Naive thymus-derived CD8-positive, alpha-beta T cell (primary cell): ENCODE measurements around the gene PDZK1. TPM values are rescaled to one million over a fixed set of nuclear protein-coding genes. Genes with fewer than 3 reads are reported as not detected.
"Not testable (repeated sequence)": the region's sequence is repeated elsewhere in the genome, so short reads cannot be mapped to it uniquely, and the experiment has no call there.

ENCODE experiments used
- ATAC-seq, 2 donors: fragments of 150-1000 bp; cut with Tn5 transposase in 1 of 2; sonication (Bioruptor Pico), chemical (Tn5 transposase) in 1 of 2; 1 replicate in 1 of 2; 2 replicates in 1 of 2; pipeline ENCODE4 v1.10.0; 2021; ENCODE audit warnings: mild to moderate bottlenecking in 2 of 2, moderate library complexity in 2 of 2
- POLR2A ChIA-PET: fragments of 350-600 bp; sonication (Branson Sonifier 250); formaldehyde crosslinking; loops from one replicate; lab custom pipeline; 2021; ENCODE audit warnings: antibody characterized with exemption; lab: Charles Lee
- DNase-seq, 10 donors: peaks; one replicate each; pipeline versions ENCODE4 v3.0.0 to v3.0.0-alpha.2; 2020 to 2022
- H3K27ac Mint-ChIP-seq, 10 donors: one replicate each; pipeline ENCODE4 v1.8.0; 2020 to 2022; ENCODE audit warnings: mild to moderate bottlenecking in 10 of 10, mixed read lengths in 10 of 10, moderate library complexity in 4 of 10, inconsistent platforms in 1 of 10
- H3K27me3 Mint-ChIP-seq, 5 donors: one replicate each; pipeline ENCODE4 v1.8.0; 2021 to 2022; ENCODE audit warnings: mixed read lengths in 5 of 5
- H3K36me3 Mint-ChIP-seq, 3 donors: one replicate each; pipeline ENCODE4 v1.8.0; 2020 to 2022; ENCODE audit warnings: mixed read lengths in 3 of 3, mild to moderate bottlenecking in 2 of 3, inconsistent platforms in 1 of 3
- H3K4me1 Mint-ChIP-seq, 4 donors: one replicate each; pipeline ENCODE4 v1.8.0; 2021 to 2022; ENCODE audit warnings: mixed read lengths in 4 of 4
- H3K4me3 Mint-ChIP-seq, 10 donors: one replicate each; pipeline ENCODE4 v1.8.0; 2020 to 2022; ENCODE audit warnings: mild to moderate bottlenecking in 10 of 10, mixed read lengths in 10 of 10, moderate library complexity in 6 of 10, inconsistent platforms in 1 of 10
- H3K9me3 Mint-ChIP-seq, 9 donors: one replicate each; pipeline ENCODE4 v1.8.0; 2020 to 2022; ENCODE audit warnings: mixed read lengths in 9 of 9, mild to moderate bottlenecking in 3 of 9, inconsistent platforms in 1 of 9, moderate library complexity in 1 of 9
- polyA plus RNA-seq, 3 donors: library from polyadenylated mRNA; unstranded; fragments of 300-500 nt; fragmentation: Illumina TruSeq; gene quantifications; one replicate each; pipeline ENCODE4 v1.2.3, GENCODE V29; 2021
- total RNA-seq, 8 experiments: library from RNA in 2 of 8; stranded (reverse) in 2 of 8; gene quantifications; one replicate each; pipeline ENCODE4 v1.2.3 and lab custom pipeline; 2021 to 2026

Gene PDZK1
- total and polyA plus RNA-seq, 5 experiments from 2014 or later: 0.24 to 0.43 TPM; not detected in 3

DNA sequence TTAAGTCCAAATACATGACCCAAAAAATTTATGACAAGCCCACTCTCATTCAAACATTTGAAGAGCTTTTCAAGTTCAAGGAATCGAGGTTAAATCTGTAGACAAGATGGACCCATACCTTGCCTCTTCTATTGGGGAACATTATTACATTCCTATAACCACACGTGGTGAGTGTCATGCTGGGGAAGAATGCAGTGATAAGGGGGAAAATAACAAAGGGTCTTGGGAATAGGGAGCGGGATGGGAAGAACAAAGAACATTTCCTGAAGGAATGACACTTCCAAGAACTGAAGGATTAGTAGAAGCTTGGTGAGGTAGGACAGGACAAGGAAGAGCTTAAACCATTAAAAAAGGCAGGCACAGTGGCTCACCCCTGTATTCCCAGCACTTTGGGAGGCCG is 18.8 kb downstream of the PDZK1 start:
- Mint-ChIP-seq H3K4me1 (peaks cover 10 to 38% (median 28%) of the 10 kb centered on the region in 4 donors), H3K36me3 (peaks cover 0 to 3% (median 2%) of the 10 kb centered on the region in 3 donors), H3K27ac (peak overlapping the region in 4 of 10 donors; percentile 22 to 81 (median 62)), H3K4me3 (peak overlapping the region in 2 of 10 donors; percentile 18 to 58), H3K27me3 (no peaks in the 10 kb centered on the region), H3K9me3 (no peaks in the 10 kb centered on the region)
- POLR2A ChIA-PET: no interaction called here
- DNase-seq (no peak), ATAC-seq (no peak)

DNA sequence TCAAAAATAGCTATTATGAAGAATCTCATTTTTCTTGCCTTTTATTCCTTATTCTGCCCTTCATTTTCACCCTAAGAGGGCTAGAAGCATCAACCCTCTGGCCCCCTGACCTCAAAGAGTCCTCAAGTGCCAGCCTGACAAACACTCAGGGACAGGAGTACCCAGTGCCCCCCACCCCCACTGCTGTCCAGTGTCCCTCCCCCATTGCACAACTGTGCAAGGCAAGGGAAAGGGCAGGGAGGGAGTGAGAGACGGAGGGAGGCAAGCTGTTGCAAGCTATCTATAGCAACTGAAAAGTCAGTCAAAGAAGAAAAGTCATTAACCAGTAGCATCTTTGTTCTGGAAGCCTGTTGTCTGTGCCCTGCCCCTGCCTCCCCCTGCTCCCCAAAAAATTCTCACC is 21.1 kb downstream of the PDZK1 start:
- H3K4me3 Mint-ChIP-seq, H3K27me3 Mint-ChIP-seq, DNase-seq, H3K9me3 Mint-ChIP-seq, ATAC-seq, H3K36me3 Mint-ChIP-seq, POLR2A ChIA-PET, H3K27ac Mint-ChIP-seq: not testable (repeated sequence)
- H3K4me1 Mint-ChIP-seq: peaks cover 10 to 29% (median 22%) of the 10 kb centered on the region in 4 donors

- H3K27me3 Mint-ChIP-seq, H3K36me3 Mint-ChIP-seq, H3K27ac Mint-ChIP-seq, POLR2A ChIA-PET, ATAC-seq, H3K9me3 Mint-ChIP-seq, H3K4me3 Mint-ChIP-seq, DNase-seq: not testable (repeated sequence)
- peaks cover 6 to 17% (median 11%) of the 10 kb centered on the region in 4 donors for H3K4me1 Mint-ChIP-seq
These were observed 22.3 kb downstream of the PDZK1 start for GRCh38 chr1:145684858-145685257.

DNA sequence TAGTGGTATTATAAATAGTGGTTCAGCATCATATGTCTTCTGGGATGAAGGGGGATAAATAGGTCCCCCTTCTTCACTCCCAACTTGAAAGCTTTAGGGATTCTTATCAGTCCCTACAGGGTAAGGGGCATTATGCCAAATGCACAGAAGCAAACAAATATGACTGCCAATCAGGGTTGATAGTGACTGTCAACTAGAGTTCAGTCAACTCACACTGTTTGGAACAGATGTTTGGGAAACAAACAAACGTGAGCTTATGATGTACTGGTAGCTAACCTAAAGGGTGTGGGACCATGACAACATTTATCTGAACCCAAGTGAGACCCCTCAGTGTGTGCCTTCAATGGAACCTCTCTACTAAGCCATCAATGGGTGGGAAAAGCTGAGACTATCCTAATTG is 34.0 kb downstream of the PDZK1 start:
- ATAC-seq, H3K27me3 Mint-ChIP-seq, H3K27ac Mint-ChIP-seq, DNase-seq, H3K9me3 Mint-ChIP-seq, H3K4me3 Mint-ChIP-seq, POLR2A ChIA-PET: not testable (repeated sequence)
- Mint-ChIP-seq H3K36me3 (peaks cover 0 to 13% (median 6%) of the 10 kb centered on the region in 3 donors), H3K4me1 (peaks cover 2 to 19% (median 8%) of the 10 kb centered on the region in 4 donors)

- not testable (repeated sequence) for H3K27ac Mint-ChIP-seq, ATAC-seq
These were observed 36.0 kb downstream of the PDZK1 start for GRCh38 chr1:145670995-145671745.

DNA sequence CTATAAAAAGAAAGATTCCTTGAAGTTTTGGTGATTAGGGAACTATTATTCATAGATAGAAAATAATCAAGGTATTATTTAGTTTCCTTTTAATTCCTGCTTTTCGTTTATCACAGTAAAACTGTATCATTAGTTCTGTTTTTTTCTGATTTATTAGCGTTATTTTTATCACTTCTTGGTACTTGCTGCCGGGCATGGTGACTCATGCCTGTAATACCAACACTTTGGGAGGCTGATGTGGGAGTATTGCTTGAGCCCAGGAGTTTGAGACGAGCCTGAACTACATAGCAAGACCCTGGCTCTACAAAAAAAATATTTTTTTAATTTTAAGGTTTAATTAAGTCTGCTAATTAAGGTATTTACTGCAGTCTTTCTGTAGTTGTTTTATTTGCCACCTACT is 42.2 kb downstream of the PDZK1 start:
- DNase-seq, H3K4me3 Mint-ChIP-seq, ATAC-seq, H3K27ac Mint-ChIP-seq, H3K9me3 Mint-ChIP-seq, H3K27me3 Mint-ChIP-seq, H3K4me1 Mint-ChIP-seq, POLR2A ChIA-PET: not testable (repeated sequence)
- H3K36me3 Mint-ChIP-seq: peaks cover 0 to 22% (median 15%) of the 10 kb centered on the region in 3 donors

More at GRCh38 chr1:145670995-145671745, 36.0 kb downstream of the PDZK1 start:
- H3K36me3 Mint-ChIP-seq: peaks cover 0 to 25% (median 14%) of the 10 kb centered on the region in 3 donors
- H3K9me3 Mint-ChIP-seq, H3K27me3 Mint-ChIP-seq, H3K4me3 Mint-ChIP-seq, DNase-seq, POLR2A ChIA-PET: not testable (repeated sequence)
- peaks cover 2 to 19% (median 9%) of the 10 kb centered on the region in 4 donors for H3K4me1 Mint-ChIP-seq

GRCh38 chr1:145662502-145662901 is 44.7 kb downstream of the PDZK1 start:
- DNase-seq, ATAC-seq, H3K27ac Mint-ChIP-seq, H3K4me3 Mint-ChIP-seq, H3K27me3 Mint-ChIP-seq, H3K4me1 Mint-ChIP-seq, POLR2A ChIA-PET, H3K9me3 Mint-ChIP-seq: not testable (repeated sequence)
- H3K36me3 Mint-ChIP-seq: peaks cover 0 to 25% (median 16%) of the 10 kb centered on the region in 3 donors

DNA sequence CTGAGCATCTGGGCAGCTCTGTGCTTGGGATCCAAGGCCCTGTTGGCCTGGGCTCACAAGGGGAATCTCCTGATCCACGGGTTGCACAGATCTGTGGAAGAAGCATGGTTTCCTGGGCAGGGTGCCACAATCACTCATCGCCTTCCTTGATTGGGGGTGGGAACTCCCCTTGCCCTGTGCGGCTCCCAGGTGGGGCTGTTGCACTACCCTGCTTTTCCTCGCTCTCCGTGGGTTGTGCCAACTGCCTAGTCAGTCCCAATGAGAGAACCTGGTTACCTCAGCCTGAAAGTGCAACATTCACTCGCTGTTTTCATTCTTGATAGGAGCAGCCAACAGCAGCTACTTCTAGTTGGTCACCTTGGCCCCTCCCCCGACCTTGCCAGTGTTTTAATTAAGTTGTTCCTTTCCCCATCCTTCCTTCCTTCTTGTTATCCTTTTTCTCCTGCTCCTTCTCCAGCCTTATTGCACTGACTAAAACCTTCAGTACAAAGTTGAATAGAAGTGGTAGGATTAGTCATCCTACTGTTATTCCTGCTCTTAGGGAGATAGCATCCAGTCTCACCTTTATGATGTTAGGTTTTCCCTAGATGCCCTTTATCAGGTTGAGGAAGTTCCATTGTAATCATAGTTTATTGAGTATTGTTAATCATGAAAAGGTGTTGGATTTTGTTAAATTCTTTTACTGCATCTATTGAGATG is 50.8 kb downstream of the PDZK1 start:
- POLR2A ChIA-PET, H3K4me1 Mint-ChIP-seq, H3K9me3 Mint-ChIP-seq, H3K4me3 Mint-ChIP-seq, DNase-seq, ATAC-seq, H3K27me3 Mint-ChIP-seq: not testable (repeated sequence)
- Mint-ChIP-seq H3K27ac (peak overlapping the region in 1 of 10 donors; percentile 57), H3K36me3 (peaks cover 0 to 36% (median 9%) of the 10 kb centered on the region in 3 donors)

- ATAC-seq, H3K4me3 Mint-ChIP-seq, H3K27me3 Mint-ChIP-seq, POLR2A ChIA-PET, H3K4me1 Mint-ChIP-seq, DNase-seq, H3K9me3 Mint-ChIP-seq, H3K27ac Mint-ChIP-seq: not testable (repeated sequence)
- peaks cover 0 to 20% (median 2%) of the 10 kb centered on the region in 3 donors for H3K36me3 Mint-ChIP-seq
These were observed 63.2 kb downstream of the PDZK1 start for GRCh38 chr1:145643990-145644389.

DNA sequence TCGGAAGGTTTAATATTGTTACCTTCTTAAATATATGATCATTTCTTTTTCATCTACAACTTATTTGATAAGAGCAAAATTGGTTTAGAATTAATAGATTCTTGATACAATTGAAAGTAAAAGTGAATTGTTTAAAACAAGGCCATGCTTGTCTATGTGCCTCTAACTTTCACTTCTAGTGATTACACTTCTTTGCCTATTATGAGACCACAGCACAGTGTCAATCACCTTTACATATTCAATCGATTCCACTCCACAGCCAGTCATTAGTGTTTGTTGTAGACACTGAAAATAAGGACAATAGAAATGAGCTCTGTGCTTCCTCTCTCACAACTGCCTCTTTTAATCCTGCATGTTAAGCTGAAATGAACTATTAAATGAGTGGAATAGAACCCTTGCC is 65.3 kb downstream of the PDZK1 start:
- H3K27ac Mint-ChIP-seq, H3K27me3 Mint-ChIP-seq, ATAC-seq, H3K4me1 Mint-ChIP-seq, H3K9me3 Mint-ChIP-seq, H3K4me3 Mint-ChIP-seq, POLR2A ChIA-PET, DNase-seq: not testable (repeated sequence)
- peaks cover 0 to 13% (median 2%) of the 10 kb centered on the region in 3 donors for H3K36me3 Mint-ChIP-seq

DNA sequence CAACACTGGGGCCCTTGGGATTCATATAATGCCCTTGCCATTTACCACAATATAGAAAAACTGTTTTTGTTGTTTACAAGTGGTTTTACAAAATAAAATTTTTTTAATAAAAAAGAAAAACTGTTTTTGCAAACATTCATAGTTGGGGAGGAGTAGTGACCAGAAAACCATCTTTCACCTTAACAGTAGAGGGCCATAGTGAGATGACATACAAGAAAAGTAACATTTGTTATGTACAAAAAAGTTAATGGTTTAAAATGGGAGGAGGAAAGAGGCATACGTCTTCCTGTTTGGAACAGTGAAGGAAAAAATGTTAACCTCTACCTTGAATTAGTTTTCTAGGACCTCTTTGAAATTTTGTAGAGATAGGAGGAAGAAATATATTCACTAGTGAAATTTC is 70.9 kb downstream of the PDZK1 start:
- H3K36me3 Mint-ChIP-seq: peaks cover 0 to 10% (median 0%) of the 10 kb centered on the region in 3 donors
- H3K4me1 Mint-ChIP-seq, H3K9me3 Mint-ChIP-seq, H3K27me3 Mint-ChIP-seq, H3K27ac Mint-ChIP-seq, POLR2A ChIA-PET, DNase-seq, H3K4me3 Mint-ChIP-seq, ATAC-seq: not testable (repeated sequence)

GRCh38 chr1:145622177-145622576 is 85.0 kb downstream of the PDZK1 start:
- DNase-seq, ATAC-seq, POLR2A ChIA-PET, H3K27me3 Mint-ChIP-seq, H3K4me1 Mint-ChIP-seq, H3K27ac Mint-ChIP-seq, H3K4me3 Mint-ChIP-seq, H3K9me3 Mint-ChIP-seq: not testable (repeated sequence)
- peaks cover 0 to 16% (median 0%) of the 10 kb centered on the region in 3 donors for H3K36me3 Mint-ChIP-seq
